GM21825 (cell line): ENCODE measurements around the gene PSKH1.
"Not testable (repeated sequence)": the region's sequence is repeated elsewhere in the genome, so short reads cannot be mapped to it uniquely, and the experiment has no call there.

Source experiments
- ATAC-seq: cut with Tn5 transposase; IDR thresholded peaks from one replicate; pipeline ENCODE4 v1.9.1; 2021; ENCODE audit warnings: mild to moderate bottlenecking, moderate library complexity; ENCODE audit not compliant: unreplicated experiment

PSKH1 gene

GRCh38 chr16:67892899-67893742 is at the start of gene PSKH1:
Gene PSKH1, plus strand, starts transcription at chr16:67893254. Its CDS starts 15,496 bp downstream, at chr16:67908750.
- peak; percentile 92 for ATAC-seq

GRCh38 chr16:67843343-67843765 is 49.7 kb upstream of the PSKH1 start:
- no peak for ATAC-seq

- ATAC-seq, result no peak
Measured at GRCh38 chr16:67844497-67844896, 48.6 kb upstream of the PSKH1 start.

GRCh38 chr16:67845291-67846062 is 47.6 kb upstream of the PSKH1 start:
- ATAC-seq, result no peak

- no peak for ATAC-seq
Measured at GRCh38 chr16:67846063-67846319, 47.1 kb upstream of the PSKH1 start.

GRCh38 chr16:67846320-67847063 is 46.6 kb upstream of the PSKH1 start, which contains the start of gene NUTF2:
Gene NUTF2, plus strand, starts transcription at chr16:67846933. Its CDS starts 18,198 bp downstream, at chr16:67865131.
- ATAC-seq, result peak; percentile 52

GRCh38 chr16:67847064-67847861 is 45.8 kb upstream of the PSKH1 start, which contains the start of gene CENPT:
Gene CENPT, minus strand, starts transcription at chr16:67847693. Its CDS starts 13,834 bp downstream, at chr16:67833859.
- ATAC-seq, result peak; percentile 34

- no peak for ATAC-seq
Measured at GRCh38 chr16:67848118-67848517, 44.9 kb upstream of the PSKH1 start.

- ATAC-seq, result no peak
Measured at GRCh38 chr16:67853670-67854069, 39.4 kb upstream of the PSKH1 start.

GRCh38 chr16:67855789-67856188 is 37.3 kb upstream of the PSKH1 start:
- ATAC-seq, result no peak

GRCh38 chr16:67856927-67857546 is 36.0 kb upstream of the PSKH1 start:
- ATAC-seq, result no peak

GRCh38 chr16:67857547-67858233 is 35.4 kb upstream of the PSKH1 start:
- no peak for ATAC-seq

- no peak for ATAC-seq
Measured at GRCh38 chr16:67858500-67858899, 34.6 kb upstream of the PSKH1 start.

GRCh38 chr16:67860589-67861398 is 32.3 kb upstream of the PSKH1 start:
- ATAC-seq, result no peak

- no peak for ATAC-seq
Measured at GRCh38 chr16:67861877-67862276, 31.2 kb upstream of the PSKH1 start.

GRCh38 chr16:67862623-67863583 is 30.2 kb upstream of the PSKH1 start:
- no peak for ATAC-seq

GRCh38 chr16:67864044-67864443 is 29.0 kb upstream of the PSKH1 start:
- not testable (repeated sequence) for ATAC-seq
